ENCODE data around the gene AGO3.

- TF ChIP-seq CTCF (conservative IDR thresholded peaks at IDR 0.05) = no peak
- no peak for TF ChIP-seq ZFX (IDR thresholded peaks at IDR 0.05)
Observed at GRCh38 chr1:36080236-36080635, 149.3 kb downstream of the AGO3 start.
